SKM-1 treated with dmso at 0.1 percent for 144 hours (cell line): Measurements from ENCODE around the gene C2orf72.
"Not testable (repeated sequence)": the region's sequence is repeated elsewhere in the genome, so short reads cannot be mapped to it uniquely, and the experiment has no call there.

ENCODE experiments used
- DNase-seq: peaks from one replicate; lab custom pipeline; 2025; ENCODE audit not compliant: unreplicated experiment; lab: John Stamatoyannopoulos, UW

Gene C2orf72

GRCh38 chr2:231037202-231037730, at the start of gene C2orf72:
C2orf72 (plus strand) TSS chr2:231037523; CDS start chr2:231037566, 43 bp downstream.
- no peak for DNase-seq

- DNase-seq: no peak
Observed at GRCh38 chr2:230989731-230990130, 47.6 kb upstream of the C2orf72 start.

- no peak for DNase-seq
Observed at GRCh38 chr2:230990131-230990898, 47.0 kb upstream of the C2orf72 start.

GRCh38 chr2:230990899-230991150, 46.5 kb upstream of the C2orf72 start:
- DNase-seq: no peak

GRCh38 chr2:230991598-230991997, 45.7 kb upstream of the C2orf72 start:
- DNase-seq: no peak

GRCh38 chr2:230995821-230996220, 41.5 kb upstream of the C2orf72 start, which contains the start of gene SPATA3:
SPATA3 (plus strand) TSS chr2:230996121; CDS start chr2:230996234, 113 bp downstream.
- DNase-seq: no peak

GRCh38 chr2:230996661-230997060, 40.7 kb upstream of the C2orf72 start:
- no peak for DNase-seq

- no peak for DNase-seq
Observed at GRCh38 chr2:230998882-230999281, 38.4 kb upstream of the C2orf72 start.

- DNase-seq: no peak
Observed at GRCh38 chr2:230999477-230999876, 37.8 kb upstream of the C2orf72 start.

GRCh38 chr2:231000211-231000904, 37.0 kb upstream of the C2orf72 start:
- no peak for DNase-seq

GRCh38 chr2:231001036-231001435, 36.3 kb upstream of the C2orf72 start:
- no peak for DNase-seq

- no peak for DNase-seq
Observed at GRCh38 chr2:231001921-231002320, 35.4 kb upstream of the C2orf72 start.

- no peak for DNase-seq
Observed at GRCh38 chr2:231002641-231003040, 34.7 kb upstream of the C2orf72 start.

GRCh38 chr2:231003186-231003585, 34.1 kb upstream of the C2orf72 start:
- DNase-seq: no peak

- not testable (repeated sequence) for DNase-seq
Observed at GRCh38 chr2:231004930-231005329, 32.4 kb upstream of the C2orf72 start.

- DNase-seq: no peak
Observed at GRCh38 chr2:231007286-231008098, 29.8 kb upstream of the C2orf72 start.

- no peak for DNase-seq
Observed at GRCh38 chr2:231008131-231008530, 29.2 kb upstream of the C2orf72 start.

- no peak for DNase-seq
Observed at GRCh38 chr2:231009236-231009919, 27.9 kb upstream of the C2orf72 start.

GRCh38 chr2:231010201-231010730, 27.1 kb upstream of the C2orf72 start:
- DNase-seq: no peak

- no peak for DNase-seq
Observed at GRCh38 chr2:231011526-231011925, 25.8 kb upstream of the C2orf72 start.

- DNase-seq: no peak
Observed at GRCh38 chr2:231012463-231012862, 24.9 kb upstream of the C2orf72 start.
